ENCODE measurements around the gene TFAP2E.
"Not testable (repeated sequence)": the region's sequence is repeated elsewhere in the genome, so short reads cannot be mapped to it uniquely, and the experiment has no call there.

DNA sequence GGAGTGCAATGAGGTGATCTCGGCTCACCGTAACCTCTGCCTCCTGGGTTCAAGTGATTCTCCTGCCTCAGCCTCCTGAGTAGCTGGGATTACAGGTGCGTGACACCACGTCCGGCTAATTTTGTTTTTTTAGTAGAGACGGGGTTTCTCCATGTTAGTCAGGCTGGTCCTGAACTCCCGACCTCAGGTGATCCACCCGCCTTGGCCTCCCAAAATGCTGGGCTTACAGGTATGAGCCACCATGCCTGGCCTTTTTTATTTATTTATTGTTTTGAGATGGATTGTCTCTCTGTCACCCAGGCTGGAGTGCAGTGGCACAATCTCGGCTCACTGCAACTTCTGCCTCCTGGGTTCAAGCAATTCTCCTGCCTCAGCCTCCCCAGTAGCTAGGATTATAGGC lies 8.5 kb downstream of the TFAP2E start:
- TF ChIP-seq, protein P1, sequence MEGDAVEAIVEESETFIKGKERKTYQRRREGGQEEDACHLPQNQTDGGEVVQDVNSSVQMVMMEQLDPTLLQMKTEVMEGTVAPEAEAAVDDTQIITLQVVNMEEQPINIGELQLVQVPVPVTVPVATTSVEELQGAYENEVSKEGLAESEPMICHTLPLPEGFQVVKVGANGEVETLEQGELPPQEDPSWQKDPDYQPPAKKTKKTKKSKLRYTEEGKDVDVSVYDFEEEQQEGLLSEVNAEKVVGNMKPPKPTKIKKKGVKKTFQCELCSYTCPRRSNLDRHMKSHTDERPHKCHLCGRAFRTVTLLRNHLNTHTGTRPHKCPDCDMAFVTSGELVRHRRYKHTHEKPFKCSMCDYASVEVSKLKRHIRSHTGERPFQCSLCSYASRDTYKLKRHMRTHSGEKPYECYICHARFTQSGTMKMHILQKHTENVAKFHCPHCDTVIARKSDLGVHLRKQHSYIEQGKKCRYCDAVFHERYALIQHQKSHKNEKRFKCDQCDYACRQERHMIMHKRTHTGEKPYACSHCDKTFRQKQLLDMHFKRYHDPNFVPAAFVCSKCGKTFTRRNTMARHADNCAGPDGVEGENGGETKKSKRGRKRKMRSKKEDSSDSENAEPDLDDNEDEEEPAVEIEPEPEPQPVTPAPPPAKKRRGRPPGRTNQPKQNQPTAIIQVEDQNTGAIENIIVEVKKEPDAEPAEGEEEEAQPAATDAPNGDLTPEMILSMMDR (IDR thresholded peaks at IDR 0.05) = not testable (repeated sequence)
- TF ChIP-seq POLR2AphosphoS5 (IDR thresholded peaks at IDR 0.05; ENCODE audit: low read depth, low read length) = not testable (repeated sequence)
